H1 (cell line): ENCODE measurements around the gene TMEM165. TPM values are rescaled to one million over a fixed set of nuclear protein-coding genes. Genes with fewer than 3 reads are reported as not detected.

ENCODE experiments used
- CHD2 ChIP-seq: IDR thresholded peaks from 2 replicates; pipeline ENCODE4 v1.6.1; 2012; ENCODE audit warnings: low read length, improper control_type of control experiment
- CREB1 ChIP-seq: IDR thresholded peaks from 2 replicates; pipeline ENCODE4 v1.6.1; 2012; ENCODE audit warnings: inconsistent platforms
- FOSL1 ChIP-seq: IDR thresholded peaks from 2 replicates; pipeline ENCODE4 v1.6.1; 2011; ENCODE audit warnings: mild to moderate bottlenecking, low read depth, low read length, moderate library complexity; ENCODE audit not compliant: insufficient read depth
- GABPA ChIP-seq: IDR thresholded peaks from 2 replicates; pipeline ENCODE4 v1.6.1; 2011; ENCODE audit warnings: mild to moderate bottlenecking, low read length, moderate library complexity, borderline replicate concordance; ENCODE audit not compliant: insufficient read depth
- HDAC6 ChIP-seq: IDR thresholded peaks from one replicate; pipeline ENCODE4 v1.7.1; 2012; ENCODE audit warnings: low read depth, mild to moderate bottlenecking, inconsistent platforms, low read length, moderate library complexity
- KDM1A ChIP-seq: fragments of 200-600, 300-600 bp; sonication (generic); IDR thresholded peaks from 2 replicates; pipeline ENCODE4 v1.7.1; 2016; ENCODE audit warnings: mild to moderate bottlenecking, low read length, borderline replicate concordance
- POLR2AphosphoS5 ChIP-seq: IDR thresholded peaks from 2 replicates; pipeline ENCODE4 v1.6.1; 2011; ENCODE audit warnings: low read depth, low read length
- RAD21 ChIP-seq, 2 experiments: IDR thresholded peaks in 1 of 2; conservative IDR thresholded peaks in 1 of 2; 2 replicates each; pipeline ENCODE4 v1.6.1; 2011; ENCODE audit warnings: low read depth in 2 of 2, low read length in 2 of 2, improper control_type of control experiment in 1 of 2, inconsistent platforms in 1 of 2, mild to moderate bottlenecking in 1 of 2, moderate library complexity in 1 of 2
- TAF1 ChIP-seq: IDR thresholded peaks from 2 replicates; pipeline ENCODE4 v1.6.1; 2011; ENCODE audit warnings: mild to moderate bottlenecking, low read depth, low read length
- TBP ChIP-seq: IDR thresholded peaks from 2 replicates; pipeline ENCODE4 v1.6.1; 2011; ENCODE audit warnings: low read depth, low read length, improper control_type of control experiment
- polyA plus RNA-seq, 7 experiments: library from polyadenylated mRNA; depleted of rRNA in 3 of 7; stranded (reverse) in 5 of 7; unstranded in 2 of 7; fragments of >200 nt in 5 of 7; fragments of 200-250 nt in 2 of 7; gene quantifications; 1 replicate in 5 of 7; 2 replicates in 1 of 7; 4 replicates in 1 of 7; pipeline versions ENCODE4 v1.2.1 to v1.2.3, GENCODE V29; 2011 to 2013; ENCODE audit warnings: missing spikeins in 2 of 7, mixed read lengths in 2 of 7
- total RNA-seq: library from RNA; stranded (reverse); fragmentation: NEBNext Ultra II Directional; extraction: Animal tissue kit (Norgen Biotek cat#: 25700); gene quantifications from 2 replicates; pipeline ENCODE4 v1.2.1, GENCODE V29; 2021
- TF ChIP-seq, protein P1 (sequence below), 3 experiments: IDR thresholded peaks; 1 replicate in 2 of 3; 2 replicates in 1 of 3; pipeline versions ENCODE4 v1.5.1 to v1.6.1; 2011; ENCODE audit warnings: low read length in 3 of 3, mild to moderate bottlenecking in 3 of 3, inconsistent platforms in 2 of 3, low read depth in 1 of 3, moderate library complexity in 1 of 3; ENCODE audit not compliant: insufficient read depth in 1 of 3; ENCODE audit errors: control extremely low read depth in 1 of 3
- TF ChIP-seq, protein P2 (sequence below): IDR thresholded peaks from 2 replicates; pipeline ENCODE4 v1.6.1; 2012; ENCODE audit warnings: inconsistent platforms
- TF ChIP-seq, protein P3 (sequence below): IDR thresholded peaks from 2 replicates; pipeline ENCODE4 v1.6.1; 2012; ENCODE audit warnings: inconsistent platforms

TMEM165 gene
- total and polyA plus RNA-seq, 2 of the 8 experiments (the other 6 are each of a cell fraction or from before 2014, with no cell fraction given): 85.5 to 125 TPM

DNA sequence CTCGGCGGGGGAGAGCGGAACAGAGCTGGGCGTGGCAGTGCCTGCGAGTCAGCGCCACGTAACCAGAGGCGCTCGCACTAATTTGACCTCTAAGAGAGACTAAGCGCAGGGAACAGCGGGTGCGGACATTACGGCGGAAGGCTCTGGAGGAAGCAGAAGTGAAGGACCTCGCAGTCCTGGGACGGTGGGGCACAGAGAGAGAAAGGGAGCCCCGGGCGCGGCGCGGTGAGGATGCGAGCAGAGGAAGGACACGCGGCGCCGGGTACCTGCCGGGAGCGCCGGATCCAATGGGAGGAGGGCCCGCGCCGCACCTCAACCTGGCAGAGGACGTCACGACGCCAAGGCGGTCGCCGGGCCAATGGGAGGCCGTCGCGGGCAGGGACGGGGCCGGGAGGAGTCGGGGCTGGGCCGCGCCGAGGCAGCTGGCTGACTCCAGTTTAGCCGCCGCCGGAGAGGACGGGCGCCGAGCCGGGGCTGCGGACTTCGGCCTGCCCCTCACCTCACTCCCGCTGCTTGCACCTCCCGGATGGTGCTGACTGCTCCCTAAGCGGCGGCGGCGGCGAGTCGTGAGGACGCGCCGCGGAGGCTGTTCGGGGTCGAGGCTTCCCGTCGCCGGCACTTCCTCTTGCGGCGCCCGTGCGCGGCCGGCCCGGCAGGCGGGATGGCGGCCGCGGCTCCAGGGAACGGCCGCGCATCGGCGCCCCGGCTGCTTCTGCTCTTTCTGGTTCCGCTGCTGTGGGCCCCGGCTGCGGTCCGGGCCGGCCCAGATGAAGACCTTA is at the start of gene TMEM165 (continued):
- TF ChIP-seq, protein P1, sequence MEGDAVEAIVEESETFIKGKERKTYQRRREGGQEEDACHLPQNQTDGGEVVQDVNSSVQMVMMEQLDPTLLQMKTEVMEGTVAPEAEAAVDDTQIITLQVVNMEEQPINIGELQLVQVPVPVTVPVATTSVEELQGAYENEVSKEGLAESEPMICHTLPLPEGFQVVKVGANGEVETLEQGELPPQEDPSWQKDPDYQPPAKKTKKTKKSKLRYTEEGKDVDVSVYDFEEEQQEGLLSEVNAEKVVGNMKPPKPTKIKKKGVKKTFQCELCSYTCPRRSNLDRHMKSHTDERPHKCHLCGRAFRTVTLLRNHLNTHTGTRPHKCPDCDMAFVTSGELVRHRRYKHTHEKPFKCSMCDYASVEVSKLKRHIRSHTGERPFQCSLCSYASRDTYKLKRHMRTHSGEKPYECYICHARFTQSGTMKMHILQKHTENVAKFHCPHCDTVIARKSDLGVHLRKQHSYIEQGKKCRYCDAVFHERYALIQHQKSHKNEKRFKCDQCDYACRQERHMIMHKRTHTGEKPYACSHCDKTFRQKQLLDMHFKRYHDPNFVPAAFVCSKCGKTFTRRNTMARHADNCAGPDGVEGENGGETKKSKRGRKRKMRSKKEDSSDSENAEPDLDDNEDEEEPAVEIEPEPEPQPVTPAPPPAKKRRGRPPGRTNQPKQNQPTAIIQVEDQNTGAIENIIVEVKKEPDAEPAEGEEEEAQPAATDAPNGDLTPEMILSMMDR (IDR thresholded peaks at IDR 0.05; ENCODE audit: control extremely low read depth in 1 of 3, insufficient read depth in 1 of 3, low read depth in 1 of 3, low read length in 3 of 3): no peak
- no peak for TF ChIP-seq FOSL1
- TF ChIP-seq, protein P2, sequence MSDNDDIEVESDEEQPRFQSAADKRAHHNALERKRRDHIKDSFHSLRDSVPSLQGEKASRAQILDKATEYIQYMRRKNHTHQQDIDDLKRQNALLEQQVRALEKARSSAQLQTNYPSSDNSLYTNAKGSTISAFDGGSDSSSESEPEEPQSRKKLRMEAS: peak; percentile 91
- peak; percentile 95 for TF ChIP-seq POLR2AphosphoS5
- peak; percentile 90 for TF ChIP-seq TBP
- no peak for TF ChIP-seq RAD21 (IDR thresholded peaks at IDR 0.05 in 1 of 2, conservative IDR thresholded peaks at IDR 0.05 in 1 of 2; ENCODE audit: low read depth in 2 of 2, low read length in 2 of 2)
- TF ChIP-seq TAF1: peak; percentile 95
- TF ChIP-seq, protein P3, sequence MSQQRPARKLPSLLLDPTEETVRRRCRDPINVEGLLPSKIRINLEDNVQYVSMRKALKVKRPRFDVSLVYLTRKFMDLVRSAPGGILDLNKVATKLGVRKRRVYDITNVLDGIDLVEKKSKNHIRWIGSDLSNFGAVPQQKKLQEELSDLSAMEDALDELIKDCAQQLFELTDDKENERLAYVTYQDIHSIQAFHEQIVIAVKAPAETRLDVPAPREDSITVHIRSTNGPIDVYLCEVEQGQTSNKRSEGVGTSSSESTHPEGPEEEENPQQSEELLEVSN: peak; percentile 97
- TF ChIP-seq CHD2: peak; percentile 9; the same call in 1 of the 2 replicates
- TF ChIP-seq GABPA: no peak
- no peak for TF ChIP-seq HDAC6
- peak; percentile 21; the same call in 1 of the 2 replicates for TF ChIP-seq KDM1A
- peak; percentile 81 for TF ChIP-seq CREB1
